HG03108 (cell line): Measurements from ENCODE around the gene LMNA.
"Not testable (repeated sequence)": the region's sequence is repeated elsewhere in the genome, so short reads cannot be mapped to it uniquely, and the experiment has no call there.

Source experiments
- ATAC-seq: cut with Tn5 transposase; IDR thresholded peaks from one replicate; pipeline ENCODE4 v1.9.1; 2021; ENCODE audit warnings: moderate library complexity; ENCODE audit not compliant: unreplicated experiment

LMNA gene

GRCh38 chr1:156160000-156160742 is 45.7 kb downstream of the LMNA start:
- ATAC-seq: no peak

GRCh38 chr1:156160743-156161171 is 46.2 kb downstream of the LMNA start:
- no peak for ATAC-seq

GRCh38 chr1:156162430-156163037 is 48.0 kb downstream of the LMNA start:
- no peak for ATAC-seq

GRCh38 chr1:156163712-156164111 is 49.2 kb downstream of the LMNA start:
- no peak for ATAC-seq

GRCh38 chr1:156164125-156164831 is 49.8 kb downstream of the LMNA start:
- no peak for ATAC-seq

GRCh38 chr1:156165083-156165482 is 50.6 kb downstream of the LMNA start:
- no peak for ATAC-seq

GRCh38 chr1:156167536-156167935 is 53.0 kb downstream of the LMNA start:
- no peak for ATAC-seq

- ATAC-seq: no peak
Measured at GRCh38 chr1:156172696-156173470, 58.4 kb downstream of the LMNA start.

- ATAC-seq: no peak
Measured at GRCh38 chr1:156176610-156177210, 62.2 kb downstream of the LMNA start.

GRCh38 chr1:156177919-156178654 is 63.6 kb downstream of the LMNA start:
- ATAC-seq: no peak

- ATAC-seq: no peak
Measured at GRCh38 chr1:156180471-156180870, 66.0 kb downstream of the LMNA start.

GRCh38 chr1:156181391-156181924 is 66.9 kb downstream of the LMNA start:
- not testable (repeated sequence) for ATAC-seq

- not testable (repeated sequence) for ATAC-seq
Measured at GRCh38 chr1:156182010-156182779, 67.7 kb downstream of the LMNA start.

- not testable (repeated sequence) for ATAC-seq
Measured at GRCh38 chr1:156186347-156187177, 72.1 kb downstream of the LMNA start.
